Non-pigmented ciliary epithelial cell (primary cell): ENCODE data around the gene DGKG.

ENCODE experiments used
- DNase-seq: peaks from one replicate; pipeline ENCODE4 v3.0.0-alpha.2; 2010; ENCODE audit warnings: low read depth

DGKG gene

GRCh38 chr3:186273586-186273985, 88.4 kb downstream of the DGKG start:
- no peak for DNase-seq

GRCh38 chr3:186270701-186271100, 91.3 kb downstream of the DGKG start:
- DNase-seq = no peak

DNA sequence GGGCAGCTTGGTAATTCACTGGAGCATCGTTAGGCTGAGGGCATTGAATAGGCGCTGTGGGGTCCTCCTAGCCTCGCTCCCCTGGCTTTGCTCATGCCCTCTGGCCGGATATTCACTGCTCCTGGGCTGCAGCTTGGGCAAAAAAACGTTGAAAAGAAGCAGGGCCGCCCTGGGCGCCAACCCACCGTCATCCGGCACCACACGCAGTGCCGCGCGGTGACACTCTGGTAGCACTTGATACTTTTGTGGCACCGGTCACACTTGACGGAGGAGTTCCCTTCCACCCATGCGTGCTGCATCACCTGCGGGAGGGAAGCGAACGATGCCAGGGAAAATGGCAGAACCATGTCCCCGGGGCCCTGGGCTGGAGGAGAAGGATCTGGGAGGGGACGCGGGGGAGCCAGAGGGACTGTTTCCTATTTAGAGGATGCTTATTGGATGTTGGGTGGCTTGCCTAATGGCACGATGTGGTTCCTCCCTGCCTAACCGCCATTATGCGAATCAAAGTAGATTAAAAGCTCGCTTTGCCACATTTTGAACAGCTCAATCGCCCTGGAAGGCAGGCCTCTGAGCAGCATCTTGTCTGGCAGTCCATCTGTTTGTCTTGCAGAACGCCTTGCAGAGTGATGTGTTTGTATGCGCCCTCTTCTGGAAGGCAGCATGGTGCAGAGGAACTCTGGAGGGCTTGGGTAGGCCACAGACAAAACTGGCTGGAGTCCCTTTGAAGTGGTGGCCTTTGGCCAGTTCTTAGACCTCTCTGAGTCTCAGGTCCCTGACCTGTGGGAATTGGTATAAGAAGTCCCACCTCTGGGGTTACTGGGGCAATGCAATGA, 93.2 kb downstream of the DGKG start:
- DNase-seq = no peak

DNA sequence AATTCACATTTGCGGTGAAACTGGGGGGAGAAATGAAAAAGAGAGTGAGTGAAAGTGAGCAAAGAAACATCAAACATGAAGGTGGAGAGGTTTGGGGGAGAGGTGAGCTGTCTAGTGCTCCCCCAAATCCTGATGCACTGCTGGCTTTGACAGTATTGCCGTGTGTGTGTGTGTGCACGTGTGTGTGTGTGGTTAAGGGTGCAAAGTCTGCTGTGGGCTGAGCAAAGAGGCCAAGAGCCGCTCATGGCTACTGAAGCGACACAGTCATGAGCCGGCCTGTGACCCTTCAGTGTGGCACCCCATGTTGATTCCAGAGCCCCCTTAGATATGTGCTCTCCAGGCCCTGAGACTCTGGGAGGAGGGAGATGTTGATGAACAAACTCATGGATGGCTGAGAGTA, 94.3 kb downstream of the DGKG start:
- DNase-seq = no peak

DNA sequence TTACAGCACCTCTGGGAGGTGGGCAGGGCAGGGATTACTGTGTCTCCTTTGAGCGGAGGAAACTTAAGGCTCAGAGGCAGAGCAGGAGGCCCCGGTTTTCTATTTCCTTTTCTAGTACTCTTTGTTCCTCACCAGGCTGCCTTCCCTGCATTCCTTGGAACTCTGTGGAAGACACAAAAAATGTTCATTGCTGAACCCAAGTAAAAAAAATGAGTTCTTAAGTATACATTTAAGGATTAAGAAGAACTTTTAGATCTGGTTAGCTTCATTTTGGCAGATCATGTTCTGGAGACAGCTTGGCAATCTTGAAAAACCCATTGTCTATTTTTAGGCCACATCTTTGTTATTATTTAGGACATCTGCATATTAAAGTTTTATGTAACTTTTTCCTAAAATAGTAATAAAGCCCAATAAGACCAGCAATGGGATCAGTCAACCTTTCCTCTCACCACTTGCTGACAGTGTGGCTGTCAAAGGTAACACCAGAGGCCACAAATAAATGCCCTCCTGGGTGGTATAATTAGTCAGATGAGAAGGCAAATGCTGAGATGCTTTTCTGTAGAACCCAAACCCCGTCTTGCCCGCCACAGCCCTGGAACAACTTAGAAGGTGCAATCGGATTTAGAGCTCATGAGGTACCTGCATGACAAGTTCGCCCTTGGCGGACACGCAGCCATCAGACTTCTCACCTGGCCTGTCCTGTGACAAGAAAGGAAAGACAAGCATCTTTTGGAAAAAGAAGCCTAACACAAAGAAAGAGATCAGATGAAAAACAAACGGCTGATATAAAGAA, 97.2 kb downstream of the DGKG start:
- no peak for DNase-seq

DNA sequence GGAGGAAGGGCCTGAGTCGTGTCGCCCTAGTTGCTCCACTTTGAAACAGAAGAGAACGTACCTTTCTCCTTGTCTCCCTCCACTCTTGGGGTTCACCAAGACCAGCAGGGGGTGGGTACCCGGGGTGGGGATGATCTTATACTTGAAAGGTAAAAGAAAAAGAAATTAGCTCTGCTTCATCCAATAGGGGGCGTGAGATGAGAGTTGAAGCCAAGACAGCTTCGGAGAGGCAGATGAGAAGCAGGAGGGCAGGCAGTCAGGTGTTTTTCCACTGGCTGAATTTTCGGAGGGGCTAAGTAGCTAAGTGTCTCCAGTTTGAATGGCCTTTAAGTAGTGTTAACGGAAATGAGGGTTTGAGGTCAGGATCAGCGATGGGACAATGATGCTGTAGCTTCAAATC, 100.4 kb downstream of the DGKG start:
- DNase-seq = no peak

GRCh38 chr3:186260726-186261125, 101.3 kb downstream of the DGKG start:
- DNase-seq = no peak

GRCh38 chr3:186259612-186260383, 102.2 kb downstream of the DGKG start:
- peak; percentile 63 for DNase-seq

- DNase-seq = no peak
These were observed 103.1 kb downstream of the DGKG start for GRCh38 chr3:186258968-186259367.

DNA sequence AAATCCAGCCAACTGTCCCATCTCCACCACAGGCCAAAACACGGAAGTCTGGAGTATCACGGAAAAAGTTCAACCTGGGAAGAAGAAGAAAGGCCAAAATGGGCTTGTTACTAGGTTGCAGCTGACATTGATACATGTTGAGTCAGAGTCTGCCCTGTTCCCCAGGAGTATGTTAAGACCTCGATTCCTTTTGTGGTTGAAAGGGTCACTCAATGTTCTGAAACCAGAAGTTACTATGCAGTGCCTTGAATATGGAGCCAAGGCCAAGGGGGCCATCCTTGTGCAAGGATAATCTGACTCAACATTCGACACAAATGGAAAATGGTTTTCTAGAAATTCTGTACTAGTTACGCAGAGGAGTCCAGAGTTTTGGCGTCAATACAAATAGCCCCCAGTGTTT, 104.2 kb downstream of the DGKG start:
- no peak for DNase-seq

- no peak for DNase-seq
These were observed 106.2 kb downstream of the DGKG start for GRCh38 chr3:186255703-186256331.

DNA sequence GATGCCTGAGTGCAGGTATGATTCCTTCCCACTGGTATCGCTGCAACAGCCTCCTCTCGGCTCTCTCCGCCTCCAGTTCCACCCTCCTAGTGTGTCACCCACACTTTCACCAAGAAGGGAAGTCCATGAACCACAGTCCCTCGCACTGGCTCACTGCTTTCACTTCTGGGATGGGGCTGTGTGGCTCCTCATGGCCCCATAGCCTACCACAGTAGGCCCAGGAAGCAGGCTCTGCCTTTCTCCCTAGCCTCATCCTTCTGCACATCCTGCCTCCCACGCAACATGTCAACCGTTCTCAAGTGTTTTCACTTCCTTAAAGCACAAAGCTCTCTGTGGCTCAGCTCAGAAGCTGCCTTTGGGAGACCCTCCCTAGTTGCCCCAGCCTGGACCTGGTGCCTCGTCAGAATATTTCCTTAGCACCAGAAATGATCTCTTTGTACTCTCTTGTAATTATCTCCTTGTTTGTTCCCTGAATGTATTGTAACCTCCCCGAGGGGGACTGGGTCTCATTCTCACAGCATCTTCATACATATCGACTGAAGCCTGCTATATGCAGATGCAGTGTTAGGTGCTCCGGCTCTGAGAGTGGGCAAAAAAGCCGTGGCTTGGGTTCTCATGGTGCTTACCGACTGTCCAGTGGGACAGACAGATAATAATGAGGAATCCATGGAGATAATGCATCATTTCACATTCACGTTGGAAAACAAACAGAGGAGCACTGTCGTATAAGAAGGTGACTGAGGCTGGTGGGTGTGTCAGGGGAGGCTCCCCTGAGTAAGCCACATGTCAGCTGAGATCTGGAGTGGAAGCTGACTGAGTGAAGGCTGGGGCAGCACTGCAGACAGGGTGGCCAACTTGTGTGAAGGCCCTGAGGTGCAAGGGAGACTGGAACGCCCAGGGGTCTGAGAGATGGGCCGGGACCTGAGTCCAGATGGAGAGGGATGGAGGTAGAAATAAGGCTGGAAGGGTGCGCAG, 107.1 kb downstream of the DGKG start:
- no peak for DNase-seq

DNA sequence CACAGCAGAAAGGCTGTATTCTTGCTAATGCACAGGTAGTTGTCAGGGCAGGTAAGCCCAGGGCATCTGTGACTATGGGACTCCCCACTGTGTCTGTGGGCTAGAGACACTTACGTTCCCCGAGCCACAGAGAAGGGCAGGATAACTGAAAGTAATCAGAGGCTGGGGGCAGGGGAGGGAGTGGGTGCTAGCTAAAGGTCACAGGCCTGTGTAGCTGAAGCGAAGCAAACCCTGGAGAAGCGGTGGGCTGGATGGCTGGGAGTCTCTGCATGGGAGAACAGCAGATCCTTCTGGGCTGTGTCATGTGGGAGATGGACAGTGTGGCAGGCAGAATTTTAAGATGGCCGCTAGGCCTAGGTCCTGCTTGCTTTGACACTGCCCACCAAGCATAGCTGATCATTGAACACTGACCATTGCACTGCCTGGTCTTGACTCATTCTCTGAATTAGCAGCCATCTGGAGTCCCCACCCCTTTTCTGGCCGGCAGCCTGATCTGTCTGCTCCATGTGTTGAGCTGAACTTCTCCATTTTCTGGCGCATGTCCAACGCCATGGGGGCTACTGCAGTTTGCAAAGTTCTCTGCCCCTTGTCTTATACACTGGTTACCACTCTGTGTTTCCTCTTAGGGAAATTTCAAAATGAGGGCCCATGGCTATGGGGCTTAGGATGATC, 110.0 kb downstream of the DGKG start:
- no peak for DNase-seq

DNA sequence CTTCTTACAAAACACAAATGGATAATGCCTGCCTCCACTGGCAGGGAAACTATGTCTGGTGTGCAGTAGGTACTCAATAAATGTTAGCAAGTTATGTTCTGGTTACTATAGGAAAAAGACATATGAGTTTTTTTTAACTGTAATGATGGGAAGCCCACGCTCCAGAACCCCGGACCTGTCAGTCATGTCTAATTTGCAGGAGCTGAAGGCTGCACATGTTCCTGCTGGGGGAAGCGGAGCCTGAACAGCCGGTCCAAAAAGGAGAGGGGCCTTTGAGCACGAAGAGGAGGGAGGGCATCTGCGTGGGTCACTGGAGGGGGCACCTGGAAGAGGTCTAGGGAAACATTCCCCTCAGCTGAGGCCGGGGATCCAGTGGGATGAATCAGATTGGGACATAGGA, 113.2 kb downstream of the DGKG start:
- DNase-seq = no peak

GRCh38 chr3:186247821-186248814, 113.9 kb downstream of the DGKG start:
- no peak for DNase-seq

DNA sequence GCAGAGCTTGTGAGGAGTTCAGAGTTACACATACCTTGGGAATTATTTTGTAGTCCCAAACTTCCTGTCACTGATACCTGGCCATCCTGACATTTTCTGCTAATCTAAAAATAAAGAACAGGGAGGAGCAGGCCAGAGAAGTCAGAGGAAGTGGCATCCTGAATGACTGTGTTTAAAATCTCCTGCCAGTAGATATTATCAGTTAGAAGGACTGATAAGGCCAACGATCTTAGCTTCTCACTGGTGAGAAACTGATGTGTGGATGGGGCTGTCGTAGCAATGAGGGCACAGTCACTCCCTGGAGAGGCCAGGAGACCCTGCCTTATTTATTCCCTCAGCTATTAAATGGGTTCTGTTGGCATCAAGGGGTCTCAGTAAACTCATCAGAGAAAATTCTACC, 115.1 kb downstream of the DGKG start:
- DNase-seq = no peak

DNA sequence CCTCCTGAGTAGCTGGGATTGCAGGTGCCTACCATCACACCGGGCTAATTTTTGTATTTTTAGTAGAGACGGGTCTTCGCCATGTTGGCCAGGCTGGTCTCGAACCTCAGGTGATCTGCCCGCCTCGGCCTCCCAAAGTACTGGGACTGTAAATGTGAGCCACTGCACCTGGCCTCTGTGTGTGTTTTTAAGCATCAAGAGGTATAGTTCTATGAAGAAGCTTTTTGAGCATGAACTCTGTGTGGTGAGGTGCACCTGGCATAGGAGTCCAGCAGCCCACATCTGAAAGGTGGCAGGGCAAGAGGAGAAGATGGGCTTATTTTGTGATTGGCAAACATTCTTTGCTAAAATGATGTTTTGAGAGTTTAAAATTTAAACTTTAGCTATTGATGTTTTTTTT, 118.0 kb downstream of the DGKG start:
- no peak for DNase-seq

GRCh38 chr3:186241910-186242821, 119.9 kb downstream of the DGKG start:
- DNase-seq = no peak
